ENCODE data around the gene TGFB2.

The TGFB2 gene

DNA sequence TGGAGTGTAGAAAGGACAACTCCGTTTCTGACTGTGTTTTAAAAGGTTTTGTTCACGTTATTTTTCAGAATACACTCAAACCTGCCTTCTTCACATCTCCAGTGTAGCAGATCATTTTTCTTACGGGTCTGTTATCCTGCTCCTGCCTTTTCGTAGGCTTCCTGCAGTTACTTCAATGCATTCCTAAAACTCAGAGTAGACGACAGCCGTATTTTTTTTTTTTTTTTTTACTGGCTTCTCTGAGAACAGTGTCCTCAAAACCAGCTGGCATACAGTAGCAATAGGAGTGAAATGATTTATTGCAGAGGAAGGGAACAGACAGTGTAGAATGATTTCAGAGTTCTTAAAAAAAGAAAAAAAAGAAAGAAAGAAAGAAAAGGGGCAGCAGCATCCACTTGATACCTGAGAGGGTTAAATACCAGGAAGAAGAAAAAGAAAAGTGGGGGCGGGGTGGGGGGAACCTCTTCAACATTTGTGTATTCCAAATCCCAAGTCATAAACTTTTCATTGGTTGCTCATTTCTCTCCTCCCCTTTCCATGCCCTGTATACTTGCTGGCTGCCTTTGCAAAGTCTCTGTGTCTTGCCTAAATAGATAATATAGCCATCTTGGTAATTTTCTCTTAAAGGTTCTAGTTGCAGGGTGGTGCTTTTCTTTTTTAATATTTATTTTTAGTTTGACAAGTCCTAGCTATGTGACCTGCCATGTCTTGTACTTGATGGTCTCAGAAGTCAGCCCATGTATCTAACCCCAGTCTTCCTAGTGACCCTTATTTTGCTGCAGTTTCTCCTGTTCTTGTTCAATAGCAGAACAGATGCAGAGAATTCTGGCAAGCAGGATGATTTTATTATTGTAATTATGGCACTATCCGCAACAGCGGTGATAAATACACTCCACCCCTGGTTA is 2.8 kb downstream of the TGFB2 start:
- Mint-ChIP-seq H3K36me3 (no peaks in the 10 kb centered on the region), H3K27me3 (no peaks in the 10 kb centered on the region), H3K4me1 (peaks cover 49% of the 10 kb centered on the region), H3K27ac (no peak overlapping the region), H3K4me3 (no peak overlapping the region), H3K9me3 (no peaks in the 10 kb centered on the region)
- no peak for ATAC-seq

DNA sequence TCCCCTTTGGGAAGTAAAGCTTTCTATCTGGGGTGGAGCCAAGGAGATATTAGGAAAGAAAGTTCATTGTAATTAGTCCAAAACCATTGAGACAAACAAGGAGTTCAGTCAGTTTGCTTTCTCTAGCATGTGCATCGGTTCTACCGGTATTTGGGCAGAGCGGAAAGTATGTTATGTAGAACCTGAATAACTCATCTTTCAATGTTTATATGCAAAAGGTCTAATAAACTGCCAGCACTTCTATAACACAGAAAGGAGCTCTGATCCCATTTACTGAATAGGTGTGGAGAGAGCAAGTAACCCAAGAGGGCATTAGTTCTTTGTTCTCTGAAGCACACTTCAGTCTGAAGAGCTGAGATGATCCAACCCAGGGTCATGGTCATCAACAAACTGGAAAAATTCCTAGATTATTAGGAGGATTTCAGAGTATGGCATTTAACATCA is 3.5 kb downstream of the TGFB2 start:
- no peaks in the 10 kb centered on the region for H3K9me3 Mint-ChIP-seq
- H3K4me1 Mint-ChIP-seq = peaks cover 49% of the 10 kb centered on the region
- ATAC-seq = no peak
- no peaks in the 10 kb centered on the region for H3K27me3 Mint-ChIP-seq
- no peak overlapping the region for H3K27ac Mint-ChIP-seq
- H3K4me3 Mint-ChIP-seq = no peak overlapping the region
- no peaks in the 10 kb centered on the region for H3K36me3 Mint-ChIP-seq

DNA sequence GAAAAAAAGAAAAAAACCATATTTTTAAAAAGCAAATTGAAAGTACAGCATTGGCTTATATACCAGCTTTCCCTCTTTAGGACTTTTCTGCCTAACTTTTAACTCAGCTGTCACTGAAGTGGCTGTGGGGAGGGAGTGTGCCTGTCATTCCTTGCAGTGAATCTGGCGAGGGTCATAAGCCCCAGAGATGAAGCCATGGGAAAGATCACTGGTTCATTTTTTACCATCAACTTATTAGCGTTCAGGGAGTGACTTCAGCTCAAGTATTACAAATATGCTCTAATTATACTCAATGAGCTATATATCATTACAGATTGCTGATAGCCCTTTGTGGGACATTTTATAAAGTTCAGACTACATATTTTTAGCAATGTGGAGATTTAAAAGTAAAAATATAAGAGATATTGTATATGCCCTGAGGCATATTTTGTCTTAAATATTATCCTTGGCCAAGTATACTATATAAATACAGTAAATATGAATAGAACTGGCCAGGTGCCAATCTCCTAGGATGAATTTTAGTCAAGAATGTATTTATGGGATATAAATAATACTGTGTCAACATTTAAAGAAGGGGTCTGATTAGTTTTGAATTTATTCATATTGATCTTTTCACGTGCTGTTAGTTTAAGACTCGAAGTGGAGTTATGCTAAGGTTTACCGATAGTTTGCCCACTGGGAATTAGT is 4.4 kb downstream of the TGFB2 start:
- H3K27me3 Mint-ChIP-seq = no peaks in the 10 kb centered on the region

DNA sequence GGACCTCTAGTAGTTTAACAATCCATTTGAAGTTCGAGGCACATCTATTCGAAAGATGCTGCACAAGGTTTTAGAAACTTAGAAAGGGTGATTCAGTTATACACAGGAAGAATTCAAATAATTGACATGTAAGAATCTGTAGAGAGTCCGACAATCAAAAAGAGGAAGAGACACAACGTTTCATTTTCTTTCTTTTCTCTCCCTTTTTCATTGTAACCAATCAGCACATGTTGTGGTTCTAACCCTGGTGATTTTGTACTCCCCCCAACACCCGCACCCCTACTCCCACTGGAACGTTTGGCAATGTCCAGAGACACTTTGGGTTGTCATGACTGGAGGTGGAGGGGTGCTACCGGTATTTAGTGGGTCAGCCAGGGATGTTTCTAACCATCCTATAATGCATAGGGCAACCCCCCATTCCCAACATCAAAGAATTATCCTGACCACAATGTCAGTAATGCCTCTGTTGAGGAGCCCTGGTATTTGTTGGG is 4.9 kb downstream of the TGFB2 start:
- Mint-ChIP-seq H3K27me3 (no peaks in the 10 kb centered on the region), H3K4me3 (peak overlapping the region; percentile 18), H3K4me1 (peaks cover 49% of the 10 kb centered on the region), H3K36me3 (no peaks in the 10 kb centered on the region), H3K9me3 (no peaks in the 10 kb centered on the region), H3K27ac (peak overlapping the region; percentile 82)
- ATAC-seq = no peak

More for the DNA sequence above, 4.4 kb downstream of the TGFB2 start:
- Mint-ChIP-seq H3K9me3 (no peaks in the 10 kb centered on the region), H3K4me1 (peaks cover 49% of the 10 kb centered on the region), H3K4me3 (peak overlapping the region; percentile 18), H3K27ac (peak overlapping the region; percentile 82), H3K36me3 (no peaks in the 10 kb centered on the region)
- no peak for ATAC-seq

DNA sequence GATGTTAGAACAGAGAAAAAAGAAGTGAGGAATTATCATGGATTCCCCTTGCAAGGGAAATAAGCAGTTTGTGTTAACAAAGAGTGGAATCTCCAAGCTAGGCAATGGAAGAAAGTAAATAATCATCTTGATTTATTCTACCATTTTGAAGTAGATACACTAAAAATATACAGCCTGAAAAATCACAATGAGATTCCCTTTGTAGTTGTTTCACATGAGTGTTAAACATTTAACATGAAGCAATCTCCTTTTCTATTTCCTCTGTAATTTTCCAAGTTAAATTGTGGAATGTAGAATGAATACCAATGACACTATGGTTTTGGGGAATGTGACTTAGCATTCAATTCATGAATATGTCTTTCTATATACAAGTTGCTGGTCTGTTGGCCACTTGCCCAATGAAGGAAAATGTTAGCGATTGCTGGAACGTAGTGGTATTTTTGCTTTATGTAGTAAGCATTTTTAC is 5.7 kb downstream of the TGFB2 start:
- peak overlapping the region; percentile 75 for H3K4me3 Mint-ChIP-seq
- no peaks in the 10 kb centered on the region for H3K27me3 Mint-ChIP-seq

DNA sequence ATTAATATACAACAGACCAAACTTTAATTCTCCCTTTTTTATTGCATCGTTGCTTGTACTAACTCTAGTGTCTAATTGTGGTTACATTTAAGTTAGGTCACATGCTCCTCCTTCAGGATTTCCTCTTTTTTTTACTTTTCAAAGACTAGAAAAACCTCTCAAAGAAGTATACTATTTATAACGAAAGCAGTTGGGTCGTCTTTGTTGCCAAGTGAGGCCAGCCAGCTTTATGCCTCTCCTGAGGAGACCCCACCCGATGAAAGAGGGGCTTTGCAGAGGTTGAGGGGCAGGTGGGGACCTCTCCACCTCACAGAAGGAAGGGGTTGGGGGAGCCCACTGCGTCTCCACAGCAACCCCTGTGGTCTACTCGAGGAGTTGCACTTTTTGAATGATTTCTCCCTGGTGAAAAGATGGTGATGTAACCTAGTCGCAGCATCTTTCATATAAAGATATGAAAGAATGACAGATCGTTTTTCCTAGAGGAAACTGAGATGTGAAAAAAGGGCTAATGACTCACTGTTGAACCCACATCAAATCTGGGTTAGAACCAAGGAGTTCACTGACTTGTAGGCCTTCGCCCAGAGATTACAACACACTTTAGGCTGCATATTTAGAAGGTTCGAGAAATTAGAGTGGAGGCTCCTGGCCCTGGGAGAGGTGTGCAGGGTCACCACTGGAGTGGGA is 6.4 kb downstream of the TGFB2 start:
- H3K27me3 Mint-ChIP-seq = no peaks in the 10 kb centered on the region
- H3K36me3 Mint-ChIP-seq = no peaks in the 10 kb centered on the region
- H3K4me3 Mint-ChIP-seq = peak overlapping the region; percentile 75
- H3K27ac Mint-ChIP-seq = peak overlapping the region; percentile 82
- H3K4me1 Mint-ChIP-seq = peaks cover 45% of the 10 kb centered on the region
- H3K9me3 Mint-ChIP-seq = no peaks in the 10 kb centered on the region
- ATAC-seq = peak; percentile 69

More for the DNA sequence above, 5.7 kb downstream of the TGFB2 start:
- H3K36me3 Mint-ChIP-seq = no peaks in the 10 kb centered on the region
- H3K27ac Mint-ChIP-seq = peak overlapping the region; percentile 82
- no peak for ATAC-seq
- peaks cover 49% of the 10 kb centered on the region for H3K4me1 Mint-ChIP-seq
- H3K9me3 Mint-ChIP-seq = no peaks in the 10 kb centered on the region

DNA sequence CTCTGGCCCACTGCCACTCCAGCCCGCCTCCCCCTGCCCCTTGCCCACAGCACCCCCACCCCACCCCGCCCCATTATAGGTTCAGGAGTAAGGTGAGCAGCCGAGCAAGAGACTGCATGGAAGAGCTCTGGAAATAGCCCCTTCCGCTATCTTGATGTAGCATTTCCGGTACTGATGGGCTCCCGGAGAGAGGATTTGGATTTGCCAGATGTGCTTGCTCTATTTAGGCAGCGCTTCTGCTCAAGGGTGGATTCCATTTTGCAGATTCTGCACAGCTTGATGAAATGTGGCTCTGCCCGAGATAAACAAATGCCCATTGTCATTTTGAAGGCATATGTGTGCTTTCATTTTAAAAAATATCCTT is 6.9 kb downstream of the TGFB2 start:
- ATAC-seq = no peak
- Mint-ChIP-seq H3K9me3 (no peaks in the 10 kb centered on the region), H3K36me3 (no peaks in the 10 kb centered on the region), H3K27me3 (no peaks in the 10 kb centered on the region), H3K4me3 (no peak overlapping the region), H3K4me1 (peaks cover 39% of the 10 kb centered on the region), H3K27ac (no peak overlapping the region)

DNA sequence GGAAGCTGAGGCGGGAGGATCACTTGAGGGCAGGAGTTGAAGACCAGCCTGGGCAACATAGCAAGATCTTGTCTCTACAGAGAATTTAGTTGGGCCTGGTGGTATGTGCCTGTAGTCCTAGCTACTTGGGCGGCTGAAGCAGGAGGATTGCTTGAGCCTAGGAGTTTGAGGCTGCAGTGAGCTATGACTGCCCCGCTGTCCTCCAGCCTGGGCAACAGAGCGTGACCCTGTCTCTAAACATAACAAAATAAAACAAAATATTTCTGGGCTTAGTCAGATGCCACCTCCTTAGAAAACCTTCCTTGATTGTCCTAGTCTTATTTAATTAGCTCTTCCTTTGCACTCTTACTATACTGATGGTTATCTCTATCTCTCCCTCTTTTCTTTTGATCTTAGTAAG is 8.5 kb downstream of the TGFB2 start:
- Mint-ChIP-seq H3K36me3 (no peaks in the 10 kb centered on the region), H3K27me3 (no peaks in the 10 kb centered on the region)

DNA sequence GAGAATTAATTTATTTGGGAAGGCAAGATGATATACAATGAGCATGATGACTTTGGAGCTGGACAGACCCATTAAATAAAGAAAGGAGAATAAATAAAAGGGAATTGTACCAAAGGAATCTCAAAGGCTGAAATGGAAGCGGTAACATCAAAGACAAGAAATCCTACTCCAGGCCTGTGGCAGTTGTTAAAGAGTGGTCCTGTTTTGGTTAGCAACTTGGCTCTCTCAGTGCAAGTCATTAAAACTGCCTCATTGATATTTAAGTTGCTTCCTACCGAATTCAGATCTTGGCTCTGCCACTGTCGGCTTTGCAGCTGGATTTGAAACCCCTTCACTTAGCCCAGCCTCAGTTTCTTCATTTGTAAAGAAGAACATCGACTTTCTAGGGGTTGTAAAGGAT is 10.1 kb downstream of the TGFB2 start:
- Mint-ChIP-seq H3K36me3 (no peaks in the 10 kb centered on the region), H3K9me3 (no peaks in the 10 kb centered on the region), H3K27ac (no peak overlapping the region), H3K4me3 (no peak overlapping the region), H3K27me3 (no peaks in the 10 kb centered on the region), H3K4me1 (peaks cover 15% of the 10 kb centered on the region)
- ATAC-seq = no peak

More for the DNA sequence above, 8.5 kb downstream of the TGFB2 start:
- no peak overlapping the region for H3K4me3 Mint-ChIP-seq
- H3K27ac Mint-ChIP-seq = no peak overlapping the region
- peaks cover 23% of the 10 kb centered on the region for H3K4me1 Mint-ChIP-seq
- ATAC-seq = no peak
- no peaks in the 10 kb centered on the region for H3K9me3 Mint-ChIP-seq

DNA sequence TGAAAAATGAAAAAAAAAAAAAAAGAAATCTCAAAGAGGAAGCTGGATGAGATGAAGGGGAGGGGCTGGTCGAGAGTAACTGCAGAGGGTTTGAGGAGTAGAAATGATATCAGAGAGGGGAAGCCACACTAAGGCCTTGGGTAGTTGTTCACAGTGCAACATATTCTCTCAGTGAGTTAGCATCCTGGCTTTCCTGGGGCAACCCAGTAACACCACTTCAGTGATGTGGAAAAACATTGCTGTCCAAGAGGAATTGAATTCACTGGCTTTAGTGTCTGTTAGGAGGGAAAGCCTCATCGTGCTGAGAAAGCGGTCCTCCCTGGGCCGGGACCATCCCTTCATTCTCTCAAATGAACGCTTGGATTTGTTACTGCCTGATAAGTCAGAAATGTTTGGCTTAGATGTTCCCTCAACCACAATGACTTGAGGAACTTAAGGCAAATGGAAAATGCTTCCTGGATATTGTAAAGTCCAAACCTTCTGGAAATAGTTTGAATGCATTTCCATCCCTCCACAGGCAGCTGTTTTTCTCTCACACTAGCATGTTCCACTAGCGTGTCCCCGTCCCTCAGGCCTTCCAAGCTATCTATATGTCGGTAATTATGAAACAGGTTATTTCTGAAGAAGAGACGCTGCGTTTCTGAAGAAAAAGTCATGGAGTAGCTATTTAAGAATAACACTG is 12.2 kb downstream of the TGFB2 start:
- no peaks in the 10 kb centered on the region for H3K9me3 Mint-ChIP-seq
- no peaks in the 10 kb centered on the region for H3K27me3 Mint-ChIP-seq
- no peak overlapping the region for H3K27ac Mint-ChIP-seq
- H3K4me1 Mint-ChIP-seq = no peaks in the 10 kb centered on the region
- no peak for ATAC-seq
- H3K36me3 Mint-ChIP-seq = no peaks in the 10 kb centered on the region
- no peak overlapping the region for H3K4me3 Mint-ChIP-seq

DNA sequence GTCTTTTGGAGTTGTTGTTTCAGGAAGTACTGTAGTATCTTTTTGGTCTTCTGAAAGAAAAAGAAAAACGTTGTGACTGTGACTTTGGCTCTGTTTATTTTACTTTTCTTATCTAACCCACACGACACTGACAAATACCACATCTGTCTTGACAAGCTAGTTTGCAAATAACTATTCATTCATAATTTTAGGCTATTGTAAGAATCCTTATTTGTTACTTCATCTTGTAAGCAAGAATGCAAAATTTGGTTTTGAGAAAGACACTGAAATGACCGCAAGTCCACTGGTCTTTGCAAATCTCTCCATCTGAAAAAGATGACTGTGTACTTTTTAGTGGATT is 12.7 kb downstream of the TGFB2 start:
- no peak overlapping the region for H3K27ac Mint-ChIP-seq
- H3K4me1 Mint-ChIP-seq = no peaks in the 10 kb centered on the region
- H3K9me3 Mint-ChIP-seq = no peaks in the 10 kb centered on the region
- no peaks in the 10 kb centered on the region for H3K36me3 Mint-ChIP-seq
- H3K4me3 Mint-ChIP-seq = no peak overlapping the region
- H3K27me3 Mint-ChIP-seq = no peaks in the 10 kb centered on the region
- no peak for ATAC-seq

DNA sequence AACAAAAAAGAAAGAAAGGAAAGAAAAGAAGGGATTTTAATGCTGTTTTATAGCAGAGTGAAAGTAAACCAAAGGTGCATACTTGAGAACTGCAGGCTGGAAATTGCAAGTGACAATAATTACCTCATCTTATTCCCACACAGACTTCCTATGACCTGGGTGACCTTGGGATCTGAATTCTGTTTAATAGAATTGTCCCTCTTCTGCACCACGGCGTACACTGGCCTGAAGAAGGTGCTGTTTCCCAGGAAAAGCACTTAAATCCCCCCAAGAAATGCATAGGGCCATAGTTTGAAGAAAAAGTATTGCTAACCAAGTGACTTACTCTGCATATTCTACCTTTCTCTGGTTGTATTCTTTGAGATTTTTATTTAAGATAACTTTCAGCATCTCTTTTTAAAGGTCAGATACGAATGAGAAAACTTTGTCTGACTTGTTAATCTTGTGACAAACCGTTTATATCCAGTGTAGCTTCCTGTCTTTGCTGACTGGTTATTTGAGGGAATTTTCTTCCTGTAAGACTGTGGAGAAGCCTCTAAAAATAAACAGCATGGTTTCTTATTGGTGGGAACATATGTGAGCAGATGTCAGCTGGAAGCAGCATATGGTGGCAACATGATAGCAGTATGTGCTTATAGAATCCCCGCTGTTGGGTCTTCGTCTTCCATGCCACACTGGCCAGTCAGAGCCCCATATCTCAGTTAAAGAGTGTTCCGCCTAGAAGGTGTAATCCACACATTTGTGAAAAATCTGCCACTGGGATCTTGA is 16.3 kb downstream of the TGFB2 start:
- no peak overlapping the region for H3K4me3 Mint-ChIP-seq
- no peak for ATAC-seq
- H3K9me3 Mint-ChIP-seq = no peaks in the 10 kb centered on the region
- no peak overlapping the region for H3K27ac Mint-ChIP-seq
- H3K36me3 Mint-ChIP-seq = no peaks in the 10 kb centered on the region
- H3K4me1 Mint-ChIP-seq = no peaks in the 10 kb centered on the region
- no peaks in the 10 kb centered on the region for H3K27me3 Mint-ChIP-seq

DNA sequence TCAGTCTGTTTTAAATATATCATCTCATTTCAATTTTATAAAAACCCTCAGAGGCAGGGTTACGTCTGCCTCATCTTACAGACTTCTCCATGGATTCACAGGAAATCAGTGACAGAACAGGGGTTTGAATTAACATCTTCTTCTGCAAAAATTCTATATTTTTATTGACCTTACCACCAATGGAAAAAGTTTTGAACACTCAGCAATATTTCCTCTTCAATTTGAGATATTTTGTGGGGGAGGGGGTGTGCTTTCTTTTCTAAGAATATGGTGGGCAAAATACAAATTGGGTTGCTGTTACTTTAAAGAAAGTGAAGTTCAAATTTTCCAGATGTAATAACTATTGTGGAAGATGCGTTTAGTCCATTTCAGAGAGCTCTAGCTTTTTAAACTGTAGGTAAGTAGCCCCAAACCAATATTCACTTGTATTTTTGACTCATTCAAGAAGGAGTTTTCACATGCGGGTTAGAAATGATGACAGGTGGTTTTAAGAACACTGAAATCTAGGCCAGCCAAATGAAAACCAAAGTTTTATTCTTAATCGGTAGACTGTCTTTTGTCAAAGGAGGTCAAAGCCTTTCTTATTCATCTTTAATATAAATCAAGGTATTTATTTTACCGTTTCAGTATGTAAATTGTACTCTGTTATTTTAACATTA is 17.4 kb downstream of the TGFB2 start:
- H3K36me3 Mint-ChIP-seq = no peaks in the 10 kb centered on the region
- H3K27me3 Mint-ChIP-seq = no peaks in the 10 kb centered on the region
- H3K27ac Mint-ChIP-seq = no peak overlapping the region
- no peak for ATAC-seq
- no peaks in the 10 kb centered on the region for H3K9me3 Mint-ChIP-seq
- no peaks in the 10 kb centered on the region for H3K4me1 Mint-ChIP-seq
- no peak overlapping the region for H3K4me3 Mint-ChIP-seq

DNA sequence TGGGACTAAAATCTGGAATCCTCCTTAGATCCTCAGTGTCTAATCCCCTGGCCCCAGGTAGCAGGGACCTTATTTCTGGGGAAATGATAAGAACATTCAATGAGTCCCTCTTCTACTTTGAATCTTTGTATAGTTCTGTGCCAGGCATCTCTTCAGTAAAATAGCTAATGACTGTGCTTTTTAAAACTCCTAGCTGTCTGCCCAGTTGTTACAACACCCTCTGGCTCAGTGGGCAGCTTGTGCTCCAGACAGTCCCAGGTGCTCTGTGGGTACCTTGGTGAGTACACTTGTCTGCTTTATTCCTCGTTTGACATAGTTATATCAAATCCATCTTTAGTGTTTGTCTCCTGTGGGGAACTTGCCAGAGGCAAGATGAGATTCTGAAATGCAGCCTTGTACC is 18.0 kb downstream of the TGFB2 start:
- Mint-ChIP-seq H3K4me3 (no peak overlapping the region), H3K27me3 (no peaks in the 10 kb centered on the region), H3K36me3 (no peaks in the 10 kb centered on the region), H3K27ac (no peak overlapping the region), H3K4me1 (no peaks in the 10 kb centered on the region), H3K9me3 (no peaks in the 10 kb centered on the region)
- no peak for ATAC-seq

Measured in stimulated activated memory B cell treated with anti-CD40 and anti-IgM and Interleukin-4, amounts not matched to agents 10 μg/mL and 1 μg/mL and 100 μg/mL, for 72 hours (primary cell).